Measurements from ENCODE around the gene SCN7A.
"Not testable (repeated sequence)": the region's sequence is repeated elsewhere in the genome, so short reads cannot be mapped to it uniquely, and the experiment has no call there.

Gene SCN7A

GRCh38 chr2:166494140-166494624 is at the start of gene SCN7A:
TSS of gene SCN7A (minus strand) at chr2:166494249. CDS start at chr2:166477696, 16,553 bp downstream.
- no peak for DNase-seq (ENCODE audit: low spot score)

- DNase-seq (ENCODE audit: low spot score): peak; percentile 37
Observed at GRCh38 chr2:166539340-166540162, 45.5 kb upstream of the SCN7A start.

GRCh38 chr2:166536111-166536510 is 42.1 kb upstream of the SCN7A start:
- DNase-seq (ENCODE audit: low spot score): no peak

- no peak for DNase-seq (ENCODE audit: low spot score)
Observed at GRCh38 chr2:166521155-166521554, 27.1 kb upstream of the SCN7A start.

GRCh38 chr2:166520604-166521003 is 26.6 kb upstream of the SCN7A start:
- no peak for DNase-seq (ENCODE audit: low spot score)

- DNase-seq (ENCODE audit: low spot score): no peak
Observed at GRCh38 chr2:166519391-166519962, 25.4 kb upstream of the SCN7A start.

- no peak for DNase-seq (ENCODE audit: low spot score)
Observed at GRCh38 chr2:166518634-166519390, 24.8 kb upstream of the SCN7A start.

GRCh38 chr2:166517533-166518061 is 23.5 kb upstream of the SCN7A start:
- DNase-seq (ENCODE audit: low spot score): no peak

- no peak for DNase-seq (ENCODE audit: low spot score)
Observed at GRCh38 chr2:166516712-166517303, 22.8 kb upstream of the SCN7A start.

- DNase-seq (ENCODE audit: low spot score): no peak
Observed at GRCh38 chr2:166513952-166514351, 19.9 kb upstream of the SCN7A start.

GRCh38 chr2:166499281-166499680 is 5.2 kb upstream of the SCN7A start:
- no peak for DNase-seq (ENCODE audit: low spot score)

GRCh38 chr2:166491461-166491860 is 2.6 kb downstream of the SCN7A start:
- DNase-seq (ENCODE audit: low spot score): no peak

GRCh38 chr2:166487171-166487570 is 6.9 kb downstream of the SCN7A start:
- DNase-seq (ENCODE audit: low spot score): no peak

GRCh38 chr2:166485558-166486178 is 8.4 kb downstream of the SCN7A start:
- DNase-seq (ENCODE audit: low spot score): no peak

GRCh38 chr2:166472332-166472731 is 21.7 kb downstream of the SCN7A start:
- DNase-seq (ENCODE audit: low spot score): no peak

- no peak for DNase-seq (ENCODE audit: low spot score)
Observed at GRCh38 chr2:166468124-166469024, 25.7 kb downstream of the SCN7A start.

GRCh38 chr2:166464187-166464586 is 29.9 kb downstream of the SCN7A start:
- no peak for DNase-seq (ENCODE audit: low spot score)

GRCh38 chr2:166463640-166464039 is 30.4 kb downstream of the SCN7A start:
- no peak for DNase-seq (ENCODE audit: low spot score)

GRCh38 chr2:166458674-166459073 is 35.4 kb downstream of the SCN7A start:
- no peak for DNase-seq (ENCODE audit: low spot score)

GRCh38 chr2:166455823-166456222 is 38.2 kb downstream of the SCN7A start:
- DNase-seq (ENCODE audit: low spot score): not testable (repeated sequence)

Data from CD4-positive, alpha-beta T cell treated with Interleukin-15 for 4 hours (primary cell).